Measurements from ENCODE around the gene TACR1. TPM values are rescaled to one million over a fixed set of nuclear protein-coding genes. Genes with fewer than 3 reads are reported as not detected.
"Not testable (repeated sequence)": the region's sequence is repeated elsewhere in the genome, so short reads cannot be mapped to it uniquely, and the experiment has no call there.

Gene TACR1
- polyA plus RNA-seq, 1 of the 3 experiments (the other 2 are of a cell fraction) = under 0.01 TPM

- H3K27me3 ChIP-seq (ENCODE audit: insufficient read depth); H2AFZ ChIP-seq (ENCODE audit: low read depth); H3K9me2 ChIP-seq; H4K20me1 ChIP-seq (ENCODE audit: insufficient read depth); H3K36me3 ChIP-seq (replicated peaks in 1 of 2; ENCODE audit: control insufficient read depth in 1 of 2, insufficient read depth in 2 of 2, low read length in 1 of 2); H3F3A ChIP-seq (replicated peaks; ENCODE audit: insufficient read depth); H3K4me1 ChIP-seq (ENCODE audit: control insufficient read depth in 1 of 2, insufficient read depth in 2 of 2, low read depth in 1 of 2, low read length in 1 of 2); H3K4me2 ChIP-seq; POLR2A ChIA-PET; H3K79me2 ChIP-seq (ENCODE audit: insufficient read depth); H3K27ac ChIP-seq (ENCODE audit: low read depth in 2 of 2, low read length in 1 of 2); H3K9me3 ChIP-seq; H3K9ac ChIP-seq; DNase-seq; H3K4me3 ChIP-seq (ENCODE audit: low read depth in 2 of 2, low read length in 1 of 2): not testable (repeated sequence)
- 70% methylated on average over 6 of the region's 6 CpGs for WGBS (ENCODE audit: low lambda C conversion rate)
- CTCF ChIA-PET = interaction anchor here (1.6 kb wide), 1 partner anchor 10 kb away, joined by 4 read pairs; no protein-coding TSS in a partner anchor
Observed at GRCh38 chr2:75147884-75148283, 51.4 kb downstream of the TACR1 start.

- H3K27me3 ChIP-seq (ENCODE audit: insufficient read depth) = no peaks in the 10 kb centered on the region
- H3K4me1 ChIP-seq (ENCODE audit: control insufficient read depth in 1 of 2, insufficient read depth in 2 of 2, low read depth in 1 of 2, low read length in 1 of 2) = no peaks in the 10 kb centered on the region
- no peak overlapping the region for H3K9ac ChIP-seq
- H2AFZ ChIP-seq (ENCODE audit: low read depth) = no peak overlapping the region
- no peaks in the 10 kb centered on the region for H3F3A ChIP-seq (replicated peaks; ENCODE audit: insufficient read depth)
- no peaks in the 10 kb centered on the region for H3K9me3 ChIP-seq
- WGBS (ENCODE audit: low lambda C conversion rate) = 70% methylated on average over 2 of the region's 2 CpGs
- H3K4me3 ChIP-seq (ENCODE audit: low read depth in 2 of 2, low read length in 1 of 2) = no peak overlapping the region
- H4K20me1 ChIP-seq (ENCODE audit: insufficient read depth) = no peaks in the 10 kb centered on the region
- ChIA-PET CTCF (interaction anchor here (1.0 to 1.6 kb wide), 2 partner anchors 11 to 228 kb away, joined by 3 to 4 read pairs; no protein-coding TSS in a partner anchor), POLR2A (no interaction called here)
- H3K27ac ChIP-seq (ENCODE audit: low read depth in 2 of 2, low read length in 1 of 2) = no peak overlapping the region
- H3K9me2 ChIP-seq = no peaks in the 10 kb centered on the region
- DNase-seq = no peak
- H3K36me3 ChIP-seq (replicated peaks in 1 of 2; ENCODE audit: control insufficient read depth in 1 of 2, insufficient read depth in 2 of 2, low read length in 1 of 2) = no peaks in the 10 kb centered on the region
- no peak overlapping the region for H3K4me2 ChIP-seq
- TF ChIP-seq TCF12 (IDR thresholded peaks at IDR 0.05) = no peak
- no peak for TF ChIP-seq POLR2AphosphoS5 (IDR thresholded peaks at IDR 0.05; ENCODE audit: low read depth, low read length)
- H3K79me2 ChIP-seq (ENCODE audit: insufficient read depth) = no peaks in the 10 kb centered on the region
Observed at GRCh38 chr2:75146606-75147332, 52.6 kb downstream of the TACR1 start.

- H3K4me1 ChIP-seq (ENCODE audit: control insufficient read depth in 1 of 2, insufficient read depth in 2 of 2, low read depth in 1 of 2, low read length in 1 of 2); H3K27me3 ChIP-seq (ENCODE audit: insufficient read depth); H3K9me2 ChIP-seq; DNase-seq; H3K9ac ChIP-seq; H3K36me3 ChIP-seq (replicated peaks in 1 of 2; ENCODE audit: control insufficient read depth in 1 of 2, insufficient read depth in 2 of 2, low read length in 1 of 2); H3K79me2 ChIP-seq (ENCODE audit: insufficient read depth); POLR2A ChIA-PET; H3K4me3 ChIP-seq (ENCODE audit: low read depth in 2 of 2, low read length in 1 of 2); CTCF ChIA-PET; H2AFZ ChIP-seq (ENCODE audit: low read depth); H3F3A ChIP-seq (replicated peaks; ENCODE audit: insufficient read depth); H3K9me3 ChIP-seq; H4K20me1 ChIP-seq (ENCODE audit: insufficient read depth); H3K27ac ChIP-seq (ENCODE audit: low read depth in 2 of 2, low read length in 1 of 2); H3K4me2 ChIP-seq: not testable (repeated sequence)
- WGBS (ENCODE audit: low lambda C conversion rate) = 75% methylated on average over 4 of the region's 4 CpGs
Observed at GRCh38 chr2:75146221-75146605, 53.1 kb downstream of the TACR1 start.

GRCh38 chr2:75142081-75142480 is 57.2 kb downstream of the TACR1 start:
- Histone ChIP-seq H3K4me1 (ENCODE audit: control insufficient read depth in 1 of 2, insufficient read depth in 2 of 2, low read depth in 1 of 2, low read length in 1 of 2) (no peaks in the 10 kb centered on the region), H3K4me3 (ENCODE audit: low read depth in 2 of 2, low read length in 1 of 2) (no peak overlapping the region), H3K9me3 (no peaks in the 10 kb centered on the region), H3K4me2 (no peak overlapping the region), H3K36me3 (replicated peaks in 1 of 2; ENCODE audit: control insufficient read depth in 1 of 2, insufficient read depth in 2 of 2, low read length in 1 of 2) (no peaks in the 10 kb centered on the region), H3K27me3 (ENCODE audit: insufficient read depth) (no peaks in the 10 kb centered on the region), H3K79me2 (ENCODE audit: insufficient read depth) (no peaks in the 10 kb centered on the region), H3K27ac (ENCODE audit: low read depth in 2 of 2, low read length in 1 of 2) (no peak overlapping the region), H3K9ac (no peak overlapping the region), H4K20me1 (ENCODE audit: insufficient read depth) (no peaks in the 10 kb centered on the region), H3K9me2 (no peaks in the 10 kb centered on the region), H2AFZ (ENCODE audit: low read depth) (no peak overlapping the region), H3F3A (replicated peaks; ENCODE audit: insufficient read depth) (no peaks in the 10 kb centered on the region)
- ChIA-PET CTCF (interaction anchor here (1.2 to 1.3 kb wide), 2 partner anchors 57 to 467 kb away, joined by 3 to 4 read pairs; partner anchors contain the start of gene TACR1), POLR2A (no interaction called here)
- 69% methylated on average over 3 of the region's 3 CpGs for WGBS (ENCODE audit: low lambda C conversion rate)
- DNase-seq = no peak
- no peak for TF ChIP-seq FOXM1 (IDR thresholded peaks at IDR 0.05; ENCODE audit: low read depth)
